ENCODE data around the gene SERPINB8. TPM values are rescaled to one million over a fixed set of nuclear protein-coding genes. Genes with fewer than 3 reads are reported as not detected.
A peak's percentile ranks its signal among the peaks of the same experiment; 100 is the strongest.

Gene SERPINB8
- total RNA-seq, 1 experiment from 2014 or later, result 3.9 TPM

- no peak overlapping the region for H3K4me3 ChIP-seq
- no peaks in the 10 kb centered on the region for H3K36me3 ChIP-seq
- no peak for DNase-seq
- H3K9me3 ChIP-seq, result no peaks in the 10 kb centered on the region
- no peaks in the 10 kb centered on the region for H3K27me3 ChIP-seq
Measured at GRCh38 chr18:63982361-63982760, 12.5 kb downstream of the SERPINB8 start.

GRCh38 chr18:63986885-63987284, 17.0 kb downstream of the SERPINB8 start:
- no peak for DNase-seq
- Histone ChIP-seq H3K9me3 (no peaks in the 10 kb centered on the region), H3K27me3 (no peaks in the 10 kb centered on the region), H3K36me3 (no peaks in the 10 kb centered on the region), H3K4me3 (no peak overlapping the region)

GRCh38 chr18:63987743-63988142, 17.9 kb downstream of the SERPINB8 start:
- Histone ChIP-seq H3K27me3 (no peaks in the 10 kb centered on the region), H3K36me3 (no peaks in the 10 kb centered on the region), H3K9me3 (no peaks in the 10 kb centered on the region), H3K4me3 (no peak overlapping the region)
- no peak for DNase-seq

- H3K27me3 ChIP-seq, result no peaks in the 10 kb centered on the region
- DNase-seq, result no peak
- no peak overlapping the region for H3K4me3 ChIP-seq
- no peaks in the 10 kb centered on the region for H3K9me3 ChIP-seq
- H3K36me3 ChIP-seq, result no peaks in the 10 kb centered on the region
Measured at GRCh38 chr18:63992751-63993150, 22.9 kb downstream of the SERPINB8 start.

GRCh38 chr18:63994783-63995399, 25.0 kb downstream of the SERPINB8 start:
- Histone ChIP-seq H3K36me3 (no peaks in the 10 kb centered on the region), H3K27me3 (no peaks in the 10 kb centered on the region), H3K9me3 (no peaks in the 10 kb centered on the region), H3K4me3 (no peak overlapping the region)
- DNase-seq, result peak; percentile 14

GRCh38 chr18:63997041-63997440, 27.2 kb downstream of the SERPINB8 start:
- Histone ChIP-seq H3K36me3 (no peaks in the 10 kb centered on the region), H3K4me3 (no peak overlapping the region), H3K27me3 (no peaks in the 10 kb centered on the region), H3K9me3 (no peaks in the 10 kb centered on the region)
- no peak for DNase-seq

- H3K36me3 ChIP-seq, result no peaks in the 10 kb centered on the region
- H3K4me3 ChIP-seq, result no peak overlapping the region
- no peak for DNase-seq
- no peaks in the 10 kb centered on the region for H3K9me3 ChIP-seq
- no peaks in the 10 kb centered on the region for H3K27me3 ChIP-seq
Measured at GRCh38 chr18:63997606-63998005, 27.7 kb downstream of the SERPINB8 start.

- Histone ChIP-seq H3K4me3 (no peak overlapping the region), H3K27me3 (no peaks in the 10 kb centered on the region), H3K9me3 (no peaks in the 10 kb centered on the region), H3K36me3 (no peaks in the 10 kb centered on the region)
- no peak for DNase-seq
Measured at GRCh38 chr18:63999871-64000270, 30.0 kb downstream of the SERPINB8 start.

- H3K27me3 ChIP-seq, result no peaks in the 10 kb centered on the region
- no peaks in the 10 kb centered on the region for H3K36me3 ChIP-seq
- DNase-seq, result no peak
- no peaks in the 10 kb centered on the region for H3K9me3 ChIP-seq
- H3K4me3 ChIP-seq, result no peak overlapping the region
Measured at GRCh38 chr18:64002581-64002980, 32.7 kb downstream of the SERPINB8 start.

GRCh38 chr18:64009305-64009704, 39.4 kb downstream of the SERPINB8 start:
- Histone ChIP-seq H3K27me3 (no peaks in the 10 kb centered on the region; the same call in 1 of the 2 replicates), H3K36me3 (no peaks in the 10 kb centered on the region), H3K4me3 (no peak overlapping the region), H3K9me3 (no peaks in the 10 kb centered on the region)
- no peak for DNase-seq

- Histone ChIP-seq H3K9me3 (no peaks in the 10 kb centered on the region), H3K27me3 (no peaks in the 10 kb centered on the region; the same call in 1 of the 2 replicates), H3K36me3 (no peaks in the 10 kb centered on the region), H3K4me3 (no peak overlapping the region)
- no peak for DNase-seq
Measured at GRCh38 chr18:64011513-64011912, 41.6 kb downstream of the SERPINB8 start.

- no peak for DNase-seq
- Histone ChIP-seq H3K9me3 (no peaks in the 10 kb centered on the region), H3K4me3 (no peak overlapping the region), H3K36me3 (no peaks in the 10 kb centered on the region), H3K27me3 (no peaks in the 10 kb centered on the region)
Measured at GRCh38 chr18:64017870-64018269, 48.0 kb downstream of the SERPINB8 start.

- Histone ChIP-seq H3K36me3 (no peaks in the 10 kb centered on the region), H3K27me3 (no peaks in the 10 kb centered on the region), H3K4me3 (no peak overlapping the region), H3K9me3 (no peaks in the 10 kb centered on the region)
- DNase-seq, result no peak
Measured at GRCh38 chr18:64019922-64020756, 50.3 kb downstream of the SERPINB8 start.

- H3K4me3 ChIP-seq, result no peak overlapping the region
- H3K36me3 ChIP-seq, result no peaks in the 10 kb centered on the region
- no peaks in the 10 kb centered on the region for H3K27me3 ChIP-seq
- DNase-seq, result no peak
- H3K9me3 ChIP-seq, result no peaks in the 10 kb centered on the region
Measured at GRCh38 chr18:64026350-64026749, 56.5 kb downstream of the SERPINB8 start.

GRCh38 chr18:64027931-64028695, 58.2 kb downstream of the SERPINB8 start:
- no peak for DNase-seq
- Histone ChIP-seq H3K9me3 (no peaks in the 10 kb centered on the region), H3K36me3 (no peaks in the 10 kb centered on the region), H3K4me3 (no peak overlapping the region), H3K27me3 (no peaks in the 10 kb centered on the region)

GRCh38 chr18:64029096-64029495, 59.2 kb downstream of the SERPINB8 start:
- Histone ChIP-seq H3K27me3 (no peaks in the 10 kb centered on the region), H3K9me3 (no peaks in the 10 kb centered on the region), H3K36me3 (no peaks in the 10 kb centered on the region), H3K4me3 (no peak overlapping the region)
- no peak for DNase-seq

- Histone ChIP-seq H3K4me3 (no peak overlapping the region), H3K9me3 (no peaks in the 10 kb centered on the region), H3K27me3 (no peaks in the 10 kb centered on the region), H3K36me3 (no peaks in the 10 kb centered on the region)
- DNase-seq, result no peak
Measured at GRCh38 chr18:64031411-64031810, 61.5 kb downstream of the SERPINB8 start.

Data from MG63 (cell line).